ENCODE measurements around the gene BANK1.
"Not testable (repeated sequence)": the region's sequence is repeated elsewhere in the genome, so short reads cannot be mapped to it uniquely, and the experiment has no call there.

Gene BANK1

DNA sequence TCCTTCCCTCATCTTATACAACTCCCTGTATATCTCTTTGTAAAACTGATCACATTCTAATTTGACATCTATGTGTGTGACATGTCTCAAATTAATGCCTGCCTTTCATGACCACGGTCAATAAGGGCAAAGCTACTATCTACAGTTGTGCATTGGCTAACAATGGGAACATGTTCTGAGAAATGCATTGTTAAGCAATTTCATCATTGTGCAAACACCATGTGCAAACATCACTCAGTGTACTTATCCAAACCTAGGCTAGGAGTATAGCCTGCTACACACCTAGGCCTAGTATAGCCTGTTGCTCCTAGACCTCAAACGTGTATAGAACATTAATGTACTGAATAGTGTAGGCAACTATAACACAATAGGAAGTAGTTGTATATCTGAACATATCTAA is 95.0 kb downstream of the BANK1 start:
- DNase-seq (ENCODE audit: low spot score): no peak

- no peak for DNase-seq (ENCODE audit: low spot score)
Observed at GRCh38 chr4:101886826-101887225, 96.3 kb downstream of the BANK1 start.

DNA sequence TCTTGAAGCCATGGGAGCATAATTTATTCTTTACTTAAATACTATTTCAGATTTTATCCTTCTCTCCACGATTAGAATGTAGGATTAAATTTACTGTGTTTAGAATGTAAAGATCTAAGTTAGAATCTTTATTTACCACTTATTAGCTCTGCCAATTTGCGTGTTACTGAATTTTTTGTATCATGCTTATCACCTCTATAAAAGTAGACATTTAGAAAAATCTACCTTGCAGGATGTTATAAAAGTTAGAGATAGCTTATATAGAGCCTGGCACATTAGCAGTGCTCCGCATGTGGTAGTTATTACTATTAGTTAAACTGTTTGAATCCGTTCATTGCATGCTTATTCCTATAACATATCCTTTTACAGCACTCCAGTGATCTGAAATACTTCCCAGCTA is 97.9 kb downstream of the BANK1 start:
- DNase-seq (ENCODE audit: low spot score): no peak

DNA sequence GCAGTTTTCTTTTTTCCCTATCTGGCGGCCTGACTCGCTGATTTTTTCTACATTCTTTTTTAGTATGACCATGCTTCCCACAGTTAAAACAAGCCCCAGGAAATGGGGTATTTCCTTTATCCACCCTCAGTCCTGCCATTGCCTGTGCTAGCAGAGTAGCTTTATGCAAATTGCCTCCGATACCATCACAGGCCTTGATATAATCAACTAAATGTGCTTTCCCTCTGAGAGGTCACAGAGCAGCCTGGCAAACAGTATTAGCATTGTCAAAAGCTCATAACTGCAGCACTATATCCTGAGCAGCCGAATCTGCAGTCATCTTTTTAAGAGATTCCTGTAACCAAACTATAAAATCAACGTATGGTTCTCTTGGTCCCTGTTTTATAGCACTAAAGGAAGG is 115.0 kb downstream of the BANK1 start:
- DNase-seq (ENCODE audit: low spot score): not testable (repeated sequence)

- no peak for DNase-seq (ENCODE audit: low spot score)
Observed at GRCh38 chr4:101910786-101911373, 120.3 kb downstream of the BANK1 start.

GRCh38 chr4:101911616-101912015 is 121.1 kb downstream of the BANK1 start:
- no peak for DNase-seq (ENCODE audit: low spot score)

DNA sequence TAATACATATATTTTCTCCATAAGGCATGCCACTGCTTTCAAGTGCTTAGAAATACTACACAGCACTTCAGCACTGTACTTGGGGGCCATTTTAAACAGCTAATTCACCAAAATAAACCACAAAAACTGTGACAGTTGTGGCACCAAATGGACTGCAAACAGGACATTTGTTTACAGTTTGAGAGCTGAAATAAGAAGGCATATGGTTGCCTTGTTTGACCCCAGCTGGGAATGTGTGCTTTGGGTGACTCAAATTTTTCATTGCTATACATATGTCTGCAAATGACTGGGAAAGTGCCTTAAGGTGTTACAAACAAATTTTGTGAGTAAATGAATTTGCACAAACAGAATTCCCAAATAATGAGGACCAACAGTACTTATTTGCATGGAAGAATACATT is 124.2 kb downstream of the BANK1 start:
- DNase-seq (ENCODE audit: low spot score): no peak

DNA sequence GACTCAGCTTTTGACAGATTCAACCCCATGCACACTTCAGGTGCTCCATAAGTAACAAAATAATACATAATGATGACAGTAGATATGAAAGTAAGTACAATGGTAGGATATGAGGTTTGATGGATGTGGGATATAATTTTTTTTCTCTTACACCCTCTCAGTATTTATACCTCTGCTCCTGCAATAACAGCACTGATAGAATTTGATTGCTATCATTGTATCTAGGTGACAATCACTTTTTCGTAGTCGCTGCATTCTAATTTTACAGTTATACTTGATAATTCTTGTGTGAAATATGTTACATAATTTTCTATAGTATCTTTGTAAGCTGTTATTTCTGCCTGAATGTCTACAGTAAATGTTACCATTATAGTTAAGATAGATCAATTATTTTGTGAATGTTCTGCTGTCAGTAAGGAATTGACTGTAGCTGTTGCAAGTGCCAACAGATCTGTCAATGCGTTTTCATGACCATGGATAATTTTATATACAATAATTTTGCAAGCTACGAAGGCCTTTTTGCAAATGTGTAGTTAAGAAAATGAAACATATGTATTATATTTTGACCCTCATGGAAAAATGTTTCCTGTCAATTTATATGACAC is 128.9 kb downstream of the BANK1 start:
- no peak for DNase-seq (ENCODE audit: low spot score)

- no peak for DNase-seq (ENCODE audit: low spot score)
Observed at GRCh38 chr4:101921370-101921769, 130.8 kb downstream of the BANK1 start.

DNA sequence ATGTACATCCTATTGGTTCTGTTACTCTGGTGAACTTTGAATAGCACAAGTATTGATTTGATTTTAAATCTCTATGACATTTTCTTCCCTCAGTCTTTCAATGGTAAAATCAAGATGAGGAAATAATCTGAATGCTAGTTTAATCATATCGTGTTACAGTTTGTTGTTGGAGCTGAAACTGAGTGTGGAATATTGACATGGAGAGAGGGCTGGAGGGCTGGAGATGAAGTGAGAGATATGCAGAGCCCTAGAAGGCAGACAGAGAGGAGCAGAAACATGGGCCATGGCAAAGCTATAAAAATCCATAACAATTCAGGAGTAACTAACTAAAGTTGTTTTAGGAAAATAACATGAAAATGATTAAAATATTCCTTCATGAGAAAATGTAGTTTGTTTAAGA is 141.1 kb downstream of the BANK1 start:
- no peak for DNase-seq (ENCODE audit: low spot score)

DNA sequence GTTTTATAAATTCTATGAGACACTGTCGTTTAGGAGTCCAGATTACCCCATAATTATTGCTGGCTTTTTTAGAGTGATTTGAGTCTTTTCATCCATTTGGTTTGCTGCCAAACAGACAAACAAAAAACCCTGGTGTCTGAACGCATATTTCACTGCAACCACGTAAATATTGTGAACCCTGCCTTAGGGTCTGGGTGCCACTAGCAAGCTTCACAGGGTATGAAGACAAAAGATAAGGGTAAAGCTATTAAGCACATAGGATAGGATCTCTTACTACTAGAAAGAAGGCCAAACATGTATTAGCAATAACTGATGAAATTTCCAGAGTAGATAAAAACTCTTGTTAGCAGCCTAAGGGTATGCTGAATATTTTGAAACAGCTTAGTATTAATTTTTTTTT is 143.3 kb downstream of the BANK1 start:
- no peak for DNase-seq (ENCODE audit: low spot score)

GRCh38 chr4:101938836-101939235 is 148.3 kb downstream of the BANK1 start:
- DNase-seq (ENCODE audit: low spot score): no peak

DNA sequence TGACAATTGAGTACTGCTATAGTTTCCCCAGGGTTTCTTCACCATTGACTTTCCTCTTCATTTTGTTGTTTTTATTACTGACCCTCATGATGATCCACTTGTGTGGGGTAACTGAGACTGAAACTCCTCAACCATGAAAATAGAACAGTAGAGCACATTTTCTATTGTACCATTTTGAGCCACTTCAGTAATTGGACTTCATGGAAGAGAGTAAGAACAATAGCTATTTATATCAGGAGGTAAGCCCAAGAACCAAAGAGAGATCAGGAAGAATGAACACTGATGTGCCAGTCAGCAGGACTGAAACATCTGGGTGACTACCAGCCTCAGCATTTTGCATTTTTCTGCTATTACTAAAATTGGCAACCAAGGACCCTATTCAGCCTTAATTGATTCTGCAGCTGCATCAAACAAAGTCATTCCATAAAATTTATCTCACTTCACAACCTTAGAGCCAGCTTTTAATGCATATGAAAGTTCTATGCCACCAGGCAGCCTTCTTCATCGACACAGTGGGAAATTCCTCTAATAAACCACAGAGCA is 151.4 kb downstream of the BANK1 start:
- no peak for DNase-seq (ENCODE audit: low spot score)

GRCh38 chr4:101942891-101943290 is 152.4 kb downstream of the BANK1 start:
- DNase-seq (ENCODE audit: low spot score): no peak

DNA sequence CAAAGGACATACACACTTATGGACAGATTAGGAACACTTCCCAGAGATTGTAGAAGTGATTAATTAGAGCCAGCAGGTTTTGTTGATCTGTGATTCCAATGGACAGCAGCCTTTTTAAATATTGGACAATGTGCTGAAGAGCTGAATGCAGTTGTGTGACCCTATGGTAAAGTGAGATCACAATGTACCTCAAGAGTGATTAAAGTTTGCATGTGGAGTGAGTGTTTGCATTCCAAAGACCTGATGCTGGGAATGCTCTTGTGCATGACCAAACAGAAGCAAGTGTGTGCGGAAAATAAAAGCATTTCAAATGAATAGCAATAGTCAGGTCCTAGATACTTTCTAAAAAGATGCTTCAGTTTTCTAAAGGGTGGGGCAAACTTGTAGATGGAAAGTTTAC is 154.1 kb downstream of the BANK1 start:
- DNase-seq (ENCODE audit: low spot score): no peak

DNA sequence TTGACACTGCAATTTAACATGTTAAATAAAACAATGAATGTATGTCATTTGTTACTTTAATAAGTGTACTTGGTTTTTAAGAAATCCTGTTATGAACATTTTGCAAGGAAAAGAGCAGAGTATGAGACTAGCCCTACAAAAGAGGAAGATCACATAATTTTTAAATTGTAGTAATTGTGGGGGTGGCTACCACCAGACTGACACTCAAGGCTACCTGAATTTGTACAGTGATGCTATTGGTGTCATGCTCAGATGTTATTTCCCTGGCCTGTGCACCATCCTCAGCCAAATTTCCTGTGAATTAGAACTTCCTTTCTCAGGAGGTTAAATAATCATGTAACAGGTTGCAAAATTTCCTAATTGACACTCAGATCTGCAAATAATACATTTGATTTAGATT is 157.5 kb downstream of the BANK1 start:
- DNase-seq (ENCODE audit: low spot score): no peak

GRCh38 chr4:101948951-101949350 is 158.4 kb downstream of the BANK1 start:
- DNase-seq (ENCODE audit: low spot score): no peak

- no peak for DNase-seq (ENCODE audit: low spot score)
Observed at GRCh38 chr4:101950258-101950979, 159.9 kb downstream of the BANK1 start.

GRCh38 chr4:101952985-101953384 is 162.5 kb downstream of the BANK1 start:
- DNase-seq (ENCODE audit: low spot score): no peak

- no peak for DNase-seq (ENCODE audit: low spot score)
Observed at GRCh38 chr4:101953949-101954348, 163.4 kb downstream of the BANK1 start.

- DNase-seq (ENCODE audit: low spot score): no peak
Observed at GRCh38 chr4:101954351-101954750, 163.8 kb downstream of the BANK1 start.

- no peak for DNase-seq (ENCODE audit: low spot score)
Observed at GRCh38 chr4:101954975-101955678, 164.6 kb downstream of the BANK1 start.

All from globus pallidus (tissue), 1 donor.